GM12878 (cell line): Measurements from ENCODE around the gene NTMT2. TPM values are rescaled to one million over a fixed set of nuclear protein-coding genes. Genes with fewer than 3 reads are reported as not detected.

ENCODE experiments used
- ATAC-seq: fragments of 200-7000 bp; cut with Tn5 transposase; 3 replicates; pipeline ENCODE4 v1.9.1; 2020; ENCODE audit warnings: mild to moderate bottlenecking, moderate library complexity
- BruUV-seq: library from RNA; stranded (reverse); fragments of 400-500 nt; replicated peaks from 2 replicates; lab custom pipeline; 2021; lab: Mats Ljungman, UMichigan
- CTCF ChIA-PET: fragments of 300-600 bp; sonication (Branson Sonifier 250); formaldehyde crosslinking; extraction: SDS; loops from one replicate; lab custom pipeline; 2021; ENCODE audit warnings: inconsistent platforms; lab: Yijun Ruan, JAX
- POLR2A ChIA-PET: fragments of 350-600 bp; formaldehyde crosslinking; extraction: SDS; loops from one replicate; lab custom pipeline; 2021; ENCODE audit warnings: inconsistent platforms; lab: Charles Lee
- RAD21 ChIA-PET: fragments of 300-600 bp; sonication (Branson Sonifier 250); formaldehyde crosslinking; loops from one replicate; lab custom pipeline; 2023; ENCODE audit warnings: antibody characterized with exemption; ENCODE audit not compliant: unreplicated experiment; lab: Charles Lee
- SMC1A ChIA-PET: fragments of 300-600 bp; sonication (Branson Sonifier 250); formaldehyde crosslinking; loops from one replicate; lab custom pipeline; 2023; ENCODE audit not compliant: unreplicated experiment, uncharacterized antibody; lab: Charles Lee
- DNase-seq: peaks from one replicate; pipeline ENCODE4 v3.0.0-alpha.2; 2011; ENCODE audit warnings: low read depth, low spot score
- FAIRE-seq: peaks from 3 replicates; lab custom pipeline; 2011; peaks lifted over from hg19 to GRCh38; lab: Jason Lieb, UNC
- H2AFZ ChIP-seq: 2 replicates; pipeline ENCODE4 v1.6.0; 2011; ENCODE audit warnings: low read depth, low read length, control low read depth; ENCODE audit not compliant: control insufficient read depth
- H3K27ac ChIP-seq: 2 replicates; pipeline ENCODE4 v1.5.1; 2011; ENCODE audit warnings: control low read depth; ENCODE audit not compliant: control insufficient read depth, insufficient read depth
- H3K27me3 ChIP-seq, 2 experiments: replicated peaks in 1 of 2; 2 replicates each; pipeline versions ENCODE4 v1.6.0 to v1.6.1; 2011; ENCODE audit warnings: low read length in 1 of 2; ENCODE audit not compliant: control insufficient read depth in 2 of 2, insufficient read depth in 2 of 2
- H3K36me3 ChIP-seq, 2 experiments: 2 replicates each; pipeline ENCODE4 v1.5.1; 2011; ENCODE audit warnings: low read length in 1 of 2; ENCODE audit not compliant: control insufficient read depth in 2 of 2, insufficient read depth in 2 of 2
- H3K4me1 ChIP-seq: 2 replicates; pipeline ENCODE4 v1.6.1; 2011; ENCODE audit warnings: mild to moderate bottlenecking, low read length, moderate library complexity, mixed read lengths; ENCODE audit not compliant: control insufficient read depth, insufficient read depth
- H3K4me2 ChIP-seq: 2 replicates; pipeline ENCODE4 v1.6.0; 2011; ENCODE audit warnings: control low read depth; ENCODE audit not compliant: control insufficient read depth, insufficient read depth
- H3K4me3 ChIP-seq: fragments of 200-600 bp; sonication (generic); 2 replicates; pipeline ENCODE4 v1.5.1; 2016
- H3K79me2 ChIP-seq: 2 replicates; pipeline ENCODE4 v1.6.0; 2011; ENCODE audit warnings: low read length; ENCODE audit not compliant: control insufficient read depth, insufficient read depth
- H3K9ac ChIP-seq: 2 replicates; pipeline ENCODE4 v1.8.0; 2011; ENCODE audit warnings: low read length, control low read depth, mixed read lengths; ENCODE audit not compliant: control insufficient read depth, insufficient read depth
- H3K9me3 ChIP-seq: replicated peaks from 3 replicates; pipeline ENCODE4 v1.5.1; 2011; ENCODE audit warnings: mild to moderate bottlenecking, low read length; ENCODE audit not compliant: control insufficient read depth, insufficient read depth
- H4K20me1 ChIP-seq: 2 replicates; pipeline ENCODE4 v1.6.0; 2011; ENCODE audit not compliant: control insufficient read depth, insufficient read depth
- BACH1 ChIP-seq: fragments of 450-650 bp; IDR thresholded peaks from 2 replicates; pipeline ENCODE4 v1.6.1; 2017; ENCODE audit warnings: mild to moderate bottlenecking, borderline replicate concordance
- CHD4 ChIP-seq: fragments of 200-600 bp; sonication (generic); IDR thresholded peaks from 2 replicates; pipeline ENCODE4 v1.6.1; 2016; ENCODE audit warnings: mild to moderate bottlenecking
- CREM ChIP-seq: IDR thresholded peaks from 2 replicates; pipeline ENCODE4 v1.6.1; 2014; ENCODE audit warnings: antibody characterized with exemption, low read depth
- FOS ChIP-seq: IDR thresholded peaks from 3 replicates; pipeline ENCODE4 v1.6.1; 2011; ENCODE audit warnings: borderline replicate concordance; ENCODE audit not compliant: insufficient read length; ENCODE audit errors: extremely low read depth
- MEF2B ChIP-seq: fragments of 450-650 bp; IDR thresholded peaks from 2 replicates; pipeline ENCODE4 v1.6.1; 2018; ENCODE audit warnings: mild to moderate bottlenecking, moderate library complexity; ENCODE audit not compliant: partially characterized antibody, poor library complexity, severe bottlenecking
- POU2F2 ChIP-seq: IDR thresholded peaks from 3 replicates; pipeline ENCODE4 v1.6.1; 2011; ENCODE audit warnings: low read depth, mild to moderate bottlenecking, low read length, borderline replicate concordance
- SMAD5 ChIP-seq: IDR thresholded peaks from 2 replicates; pipeline ENCODE4 v1.6.1; 2016; ENCODE audit warnings: antibody characterized with exemption, low read depth
- STAT3 ChIP-seq: IDR thresholded peaks from 2 replicates; pipeline ENCODE4 v1.6.1; 2011; ENCODE audit warnings: low read depth, low read length, improper control_type of control experiment
- YY1 ChIP-seq: IDR thresholded peaks from 2 replicates; pipeline ENCODE4 v1.6.1; 2011; ENCODE audit warnings: low read depth, mild to moderate bottlenecking, low read length
- in situ Hi-C: fragments of 300-500 bp; cut with MboI; formaldehyde crosslinking; loops from 9 replicates; pipeline ENCODE4 v1.14.3; 2018; ENCODE audit warnings: mixed read lengths
- intact Hi-C: fragments of 100-400 bp; cut with micrococcal nuclease; formaldehyde crosslinking; loops from one replicate; pipeline ENCODE4 v1.14.2; 2022; ENCODE audit not compliant: unreplicated experiment
- polyA plus RNA-seq, 11 experiments: library from polyadenylated mRNA; depleted of rRNA in 4 of 11; unstranded in 6 of 11; stranded (reverse) in 5 of 11; fragments of >200 nt; fragmentation: Nextera tagmentation in 4 of 11; fragmentation: Illumina TruSeq in 1 of 11; extraction: Ambion mirVana in 4 of 11; extraction: Trizol in 1 of 11; gene quantifications; 1 replicate in 1 of 11; 2 replicates in 10 of 11; pipeline versions ENCODE4 v1.2.1 to v1.2.3, GENCODE V29; 2011 to 2016; ENCODE audit warnings: inconsistent platforms in 2 of 11, missing spikeins in 2 of 11, low read depth in 1 of 11
- total RNA-seq, 4 experiments: library from RNA; depleted of rRNA in 3 of 4; stranded (reverse); fragments of >200 nt in 3 of 4; fragmentation: Illumina TruSeq in 1 of 4; extraction: Trizol in 1 of 4; gene quantifications; 2 replicates each; pipeline versions ENCODE4 v1.2.1 to v1.2.3, GENCODE V29; 2013 to 2021

Gene NTMT2
- total and polyA plus RNA-seq, 10 of the 15 experiments (the other 5 are each of a cell fraction or from before 2014, with no cell fraction given) = not detected

GRCh38 chr1:170198584-170198983 is 52.8 kb downstream of the NTMT2 start:
- BruUV-seq = no TSS peak
- ChIA-PET CTCF (no interaction called here), RAD21 (no interaction called here), POLR2A (no interaction called here)
- no peak overlapping the region for H3K4me3 ChIP-seq
- H2AFZ ChIP-seq = no peak overlapping the region
- no peaks in the 10 kb centered on the region for H3K9me3 ChIP-seq
- no peak for FAIRE-seq
- in situ Hi-C loops = no loop called here
- H3K36me3 ChIP-seq = no peaks in the 10 kb centered on the region
- H3K4me1 ChIP-seq = no peaks in the 10 kb centered on the region
- intact Hi-C loops = no loop called here
- no peaks in the 10 kb centered on the region for H3K27me3 ChIP-seq
- no peaks in the 10 kb centered on the region for H4K20me1 ChIP-seq
- H3K4me2 ChIP-seq = no peak overlapping the region
- TF ChIP-seq BACH1 (no peak), SMAD5 (no peak)
- TF ChIP-seq, all 136 proteins: peak for 0
- H3K27ac ChIP-seq = no peak overlapping the region
- H3K9ac ChIP-seq = no peak overlapping the region
- H3K79me2 ChIP-seq = no peaks in the 10 kb centered on the region
- DNase-seq (no peak), ATAC-seq (no peak)
- SMC1A ChIA-PET = no interaction called here

- ChIA-PET RAD21 (interaction anchor here (0.7 to 1.1 kb wide), 3 partner anchors 59 to 152 kb away, joined by 3 to 4 read pairs (median 3); no protein-coding TSS in a partner anchor), SMC1A (interaction anchor here (0.9 to 3.9 kb wide), 7 partner anchors 9 to 274 kb away, joined by 3 to 12 read pairs (median 4); no protein-coding TSS in a partner anchor), POLR2A (interaction anchor here (1.3 kb wide), 1 partner anchor 11 kb away, joined by 3 read pairs; no protein-coding TSS in a partner anchor), CTCF (interaction anchor here (1.2 kb wide), 1 partner anchor 69 kb away, joined by 3 read pairs; no protein-coding TSS in a partner anchor)
- H2AFZ ChIP-seq = no peak overlapping the region
- no peaks in the 10 kb centered on the region for H3K27me3 ChIP-seq
- no peak overlapping the region for H3K4me3 ChIP-seq
- no peaks in the 10 kb centered on the region for H3K9me3 ChIP-seq
- H4K20me1 ChIP-seq = no peaks in the 10 kb centered on the region
- H3K79me2 ChIP-seq = no peaks in the 10 kb centered on the region
- TF ChIP-seq YY1 = no peak
- no peak for TF ChIP-seq MEF2B
- TF ChIP-seq STAT3 = no peak
- TF ChIP-seq POU2F2 = no peak
- no peak for TF ChIP-seq CHD4
- TF ChIP-seq CREM = no peak
- no peak for TF ChIP-seq FOS
- in situ Hi-C loops (no loop called here), intact Hi-C loops (no loop called here)
- no peak overlapping the region for H3K27ac ChIP-seq
- H3K4me2 ChIP-seq = no peak overlapping the region
- ATAC-seq (no peak), DNase-seq (no peak), FAIRE-seq (no peak)
- no peak overlapping the region for H3K9ac ChIP-seq
- no TSS peak for BruUV-seq
- no peaks in the 10 kb centered on the region for H3K36me3 ChIP-seq
- H3K4me1 ChIP-seq = no peaks in the 10 kb centered on the region
These were observed 54.4 kb downstream of the NTMT2 start for GRCh38 chr1:170200161-170200560.
